Prostate gland (tissue), 2 donors: Measurements from ENCODE around the gene PODXL.

Experiments
- POLR2A ChIP-seq: fragments of 450-650 bp; IDR thresholded peaks from one replicate; pipeline ENCODE4 v1.6.1; 2016; ENCODE audit warnings: antibody characterized with exemption, mild to moderate bottlenecking
- POLR2AphosphoS5 ChIP-seq: sonication (generic); formaldehyde crosslinking; IDR thresholded peaks from one replicate; pipeline ENCODE4 v1.6.1; 2017; ENCODE audit warnings: antibody characterized with exemption
- TF ChIP-seq, protein P1 (sequence below), 4 experiments: fragments of 200-600 bp in 2 of 4; fragments of 450-650 bp in 2 of 4; sonication (generic) in 2 of 4; IDR thresholded peaks; 1 replicate in 3 of 4; 2 replicates in 1 of 4; pipeline ENCODE4 v1.5.1; 2016 to 2019; ENCODE audit warnings: antibody characterized with exemption in 4 of 4, mild to moderate bottlenecking in 2 of 4, moderate library complexity in 2 of 4

DNA sequence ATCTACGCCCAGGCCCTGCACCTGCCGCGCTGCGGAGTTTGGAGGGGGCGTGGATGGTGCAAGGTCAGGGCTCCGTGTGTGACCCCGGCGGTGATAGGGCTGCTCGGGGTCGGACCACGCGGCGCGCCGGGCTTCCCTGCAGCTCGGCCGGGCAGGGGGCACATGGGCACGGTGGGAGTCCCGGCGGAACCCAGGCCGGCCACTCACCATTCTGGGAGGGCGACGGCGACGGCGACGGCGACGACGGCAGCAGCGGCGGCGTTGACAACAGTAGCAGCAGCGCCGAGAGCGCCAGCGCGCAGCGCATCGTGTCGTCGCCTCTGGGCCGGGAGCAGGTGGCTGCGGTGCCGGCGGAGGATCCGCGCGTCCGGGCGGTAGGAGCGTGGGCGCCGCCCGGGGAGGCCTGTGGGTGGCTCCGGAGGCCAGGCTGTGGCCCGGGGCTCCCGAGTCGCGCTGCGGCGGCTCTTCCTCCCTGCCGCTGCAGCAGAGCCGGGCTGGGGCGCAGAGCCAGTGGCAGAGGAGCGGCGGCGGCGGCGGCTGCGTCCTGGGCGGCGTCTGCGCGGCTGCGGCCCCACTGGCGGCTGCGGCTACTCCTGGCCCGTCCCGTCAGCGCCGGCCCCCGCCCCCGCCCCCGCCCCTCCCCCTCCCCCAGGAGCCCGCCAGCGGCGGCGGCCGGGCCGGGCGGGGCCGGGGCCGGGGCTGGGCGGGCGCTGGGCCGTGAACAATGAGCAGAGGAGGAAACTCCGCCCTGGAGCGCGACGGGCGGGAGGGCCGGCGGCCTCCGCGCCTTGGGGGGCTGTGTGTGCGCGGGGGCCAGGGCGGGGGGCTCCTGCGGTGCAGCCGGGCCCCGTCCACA is at the start of gene PODXL:
- TF ChIP-seq POLR2A (peak; percentile 39), POLR2AphosphoS5 (no peak)
- TF ChIP-seq, protein P1, sequence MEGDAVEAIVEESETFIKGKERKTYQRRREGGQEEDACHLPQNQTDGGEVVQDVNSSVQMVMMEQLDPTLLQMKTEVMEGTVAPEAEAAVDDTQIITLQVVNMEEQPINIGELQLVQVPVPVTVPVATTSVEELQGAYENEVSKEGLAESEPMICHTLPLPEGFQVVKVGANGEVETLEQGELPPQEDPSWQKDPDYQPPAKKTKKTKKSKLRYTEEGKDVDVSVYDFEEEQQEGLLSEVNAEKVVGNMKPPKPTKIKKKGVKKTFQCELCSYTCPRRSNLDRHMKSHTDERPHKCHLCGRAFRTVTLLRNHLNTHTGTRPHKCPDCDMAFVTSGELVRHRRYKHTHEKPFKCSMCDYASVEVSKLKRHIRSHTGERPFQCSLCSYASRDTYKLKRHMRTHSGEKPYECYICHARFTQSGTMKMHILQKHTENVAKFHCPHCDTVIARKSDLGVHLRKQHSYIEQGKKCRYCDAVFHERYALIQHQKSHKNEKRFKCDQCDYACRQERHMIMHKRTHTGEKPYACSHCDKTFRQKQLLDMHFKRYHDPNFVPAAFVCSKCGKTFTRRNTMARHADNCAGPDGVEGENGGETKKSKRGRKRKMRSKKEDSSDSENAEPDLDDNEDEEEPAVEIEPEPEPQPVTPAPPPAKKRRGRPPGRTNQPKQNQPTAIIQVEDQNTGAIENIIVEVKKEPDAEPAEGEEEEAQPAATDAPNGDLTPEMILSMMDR (IDR thresholded peaks at IDR 0.05) = no peak
